GM12872 (cell line): Measurements from ENCODE around the gene IL10RA.

Experiments
- CTCF ChIP-seq: IDR thresholded peaks from 3 replicates; pipeline ENCODE4 v1.5.1; 2011; ENCODE audit warnings: low read depth, mild to moderate bottlenecking, low read length, moderate library complexity; ENCODE audit not compliant: insufficient read depth

IL10RA gene

GRCh38 chr11:117978991-117979390 lies 7.2 kb upstream of the IL10RA start:
- no peak for TF ChIP-seq CTCF

GRCh38 chr11:117979481-117980211 lies 6.5 kb upstream of the IL10RA start:
- TF ChIP-seq CTCF = no peak

- TF ChIP-seq CTCF = no peak
Observed at GRCh38 chr11:117980280-117980679, 5.9 kb upstream of the IL10RA start.

GRCh38 chr11:117980720-117981119 lies 5.5 kb upstream of the IL10RA start:
- TF ChIP-seq CTCF = no peak

- TF ChIP-seq CTCF = no peak
Observed at GRCh38 chr11:117983163-117983475, 3.1 kb upstream of the IL10RA start.

- TF ChIP-seq CTCF = no peak
Observed at GRCh38 chr11:117984476-117984875, 1.7 kb upstream of the IL10RA start.

- TF ChIP-seq CTCF = no peak
Observed at GRCh38 chr11:117986981-117987574, 884 bp downstream of the IL10RA start.
